ENCODE results near the gene DBF4. TPM values are rescaled to one million over a fixed set of nuclear protein-coding genes. Genes with fewer than 3 reads are reported as not detected.
"Not testable (repeated sequence)": the region's sequence is repeated elsewhere in the genome, so short reads cannot be mapped to it uniquely, and the experiment has no call there.

DBF4 gene
- total RNA-seq, 1 donor from 2014 or later = 1.3 TPM

- no peak for DNase-seq
- no peak overlapping the region for H3K4me3 ChIP-seq
- no peaks in the 10 kb centered on the region for H3K9me3 ChIP-seq (replicated peaks)
- H3K4me1 ChIP-seq = no peaks in the 10 kb centered on the region
- intact Hi-C loops (cut with micrococcal nuclease) = no loop called here
- H3K27me3 ChIP-seq (ENCODE audit: low read depth) = no peaks in the 10 kb centered on the region
- no peaks in the 10 kb centered on the region for H3K36me3 ChIP-seq
- no peak overlapping the region for H3K27ac ChIP-seq (replicated peaks)
- TF ChIP-seq, protein P1, sequence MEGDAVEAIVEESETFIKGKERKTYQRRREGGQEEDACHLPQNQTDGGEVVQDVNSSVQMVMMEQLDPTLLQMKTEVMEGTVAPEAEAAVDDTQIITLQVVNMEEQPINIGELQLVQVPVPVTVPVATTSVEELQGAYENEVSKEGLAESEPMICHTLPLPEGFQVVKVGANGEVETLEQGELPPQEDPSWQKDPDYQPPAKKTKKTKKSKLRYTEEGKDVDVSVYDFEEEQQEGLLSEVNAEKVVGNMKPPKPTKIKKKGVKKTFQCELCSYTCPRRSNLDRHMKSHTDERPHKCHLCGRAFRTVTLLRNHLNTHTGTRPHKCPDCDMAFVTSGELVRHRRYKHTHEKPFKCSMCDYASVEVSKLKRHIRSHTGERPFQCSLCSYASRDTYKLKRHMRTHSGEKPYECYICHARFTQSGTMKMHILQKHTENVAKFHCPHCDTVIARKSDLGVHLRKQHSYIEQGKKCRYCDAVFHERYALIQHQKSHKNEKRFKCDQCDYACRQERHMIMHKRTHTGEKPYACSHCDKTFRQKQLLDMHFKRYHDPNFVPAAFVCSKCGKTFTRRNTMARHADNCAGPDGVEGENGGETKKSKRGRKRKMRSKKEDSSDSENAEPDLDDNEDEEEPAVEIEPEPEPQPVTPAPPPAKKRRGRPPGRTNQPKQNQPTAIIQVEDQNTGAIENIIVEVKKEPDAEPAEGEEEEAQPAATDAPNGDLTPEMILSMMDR (IDR thresholded peaks at IDR 0.05; ENCODE audit: borderline replicate concordance) = no peak
Measured at GRCh38 chr7:87919875-87920274, 43.6 kb downstream of the DBF4 start.

- DNase-seq = no peak
- TF ChIP-seq, protein P1 (IDR thresholded peaks at IDR 0.05; ENCODE audit: borderline replicate concordance) = no peak
- Histone ChIP-seq H3K36me3 (no peaks in the 10 kb centered on the region), H3K4me3 (no peak overlapping the region), H3K27me3 (ENCODE audit: low read depth) (no peaks in the 10 kb centered on the region), H3K4me1 (no peaks in the 10 kb centered on the region), H3K9me3 (replicated peaks) (no peaks in the 10 kb centered on the region), H3K27ac (replicated peaks) (no peak overlapping the region)
- intact Hi-C loops (cut with micrococcal nuclease) = no loop called here
Measured at GRCh38 chr7:87920578-87920977, 44.3 kb downstream of the DBF4 start.

DNA sequence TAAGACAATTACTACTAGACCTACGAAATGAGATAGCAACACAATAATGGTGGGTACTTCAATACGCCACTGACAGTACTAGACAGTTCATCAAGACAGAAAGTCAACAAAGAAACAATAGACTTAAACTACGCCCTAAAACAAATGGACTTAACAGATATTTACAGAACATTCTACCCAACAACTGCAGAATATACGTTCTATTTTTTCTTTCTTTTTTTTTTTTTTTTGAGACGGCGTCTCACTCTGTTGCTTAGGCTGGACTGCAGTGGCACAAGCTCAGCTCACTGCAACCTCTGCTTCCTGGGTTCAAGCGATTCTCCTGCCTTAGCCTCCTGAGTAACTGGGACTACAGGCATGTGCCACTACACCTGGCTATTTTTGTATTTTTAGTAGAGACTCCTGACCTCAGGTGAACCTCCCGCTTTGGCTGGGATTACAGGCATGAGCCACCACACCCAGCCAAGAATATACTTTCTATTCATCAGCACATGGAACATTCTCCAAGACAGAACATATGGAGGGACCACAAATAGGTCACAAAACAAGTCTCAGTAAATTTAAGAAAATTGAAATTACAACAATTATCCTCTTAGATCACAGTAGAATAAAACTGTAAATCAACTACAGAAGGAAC is 46.6 kb downstream of the DBF4 start:
- H3K4me3 ChIP-seq; H3K27me3 ChIP-seq (ENCODE audit: low read depth); H3K27ac ChIP-seq (replicated peaks); H3K9me3 ChIP-seq (replicated peaks); DNase-seq; H3K4me1 ChIP-seq; intact Hi-C loops (cut with micrococcal nuclease); H3K36me3 ChIP-seq: not testable (repeated sequence)

GRCh38 chr7:87926581-87927461 is 50.5 kb downstream of the DBF4 start:
- Histone ChIP-seq H3K4me1 (no peaks in the 10 kb centered on the region), H3K9me3 (replicated peaks) (no peaks in the 10 kb centered on the region), H3K27me3 (ENCODE audit: low read depth) (no peaks in the 10 kb centered on the region), H3K27ac (replicated peaks) (no peak overlapping the region), H3K4me3 (no peak overlapping the region), H3K36me3 (no peaks in the 10 kb centered on the region)
- intact Hi-C loops (cut with micrococcal nuclease) = no loop called here
- TF ChIP-seq, protein P1 (IDR thresholded peaks at IDR 0.05; ENCODE audit: borderline replicate concordance) = no peak
- DNase-seq = no peak

GRCh38 chr7:87933605-87933952 is 57.3 kb downstream of the DBF4 start:
- no peaks in the 10 kb centered on the region for H3K9me3 ChIP-seq (replicated peaks)
- TF ChIP-seq, protein P1 (IDR thresholded peaks at IDR 0.05; ENCODE audit: borderline replicate concordance) = no peak
- peak overlapping the region; percentile 92 for H3K4me3 ChIP-seq
- H3K4me1 ChIP-seq = peaks cover 20% of the 10 kb centered on the region
- peak overlapping the region; percentile 37 for H3K27ac ChIP-seq (replicated peaks)
- DNase-seq = no peak
- intact Hi-C loops (cut with micrococcal nuclease) = no loop called here
- H3K27me3 ChIP-seq (ENCODE audit: low read depth) = no peaks in the 10 kb centered on the region
- no peaks in the 10 kb centered on the region for H3K36me3 ChIP-seq
